Esophagus squamous epithelium (tissue), 4 donors: ENCODE data around the gene MCC.

ENCODE experiments used
- CTCF ChIP-seq, 6 experiments: fragments of 450-650 bp in 4 of 6; fragments of 200-600 bp in 2 of 6; sonication (generic) in 2 of 6; IDR thresholded peaks; one replicate each; pipeline ENCODE4 v1.5.1; 2016 to 2019; ENCODE audit warnings: antibody characterized with exemption in 6 of 6, mild to moderate bottlenecking in 4 of 6, moderate library complexity in 4 of 6
- POLR2A ChIP-seq, 4 donors: fragments of 450-650 bp; IDR thresholded peaks; one replicate each; pipeline ENCODE4 v1.6.1; 2017; ENCODE audit warnings: antibody characterized with exemption in 4 of 4, mild to moderate bottlenecking in 4 of 4, moderate library complexity in 3 of 4

GRCh38 chr5:113340537-113340936, 147.7 kb downstream of the MCC start:
- TF ChIP-seq CTCF (IDR thresholded peaks at IDR 0.05) (no peak), POLR2A (IDR thresholded peaks at IDR 0.05) (no peak)
